NCI-H1092 treated with DMSO at 0.1 percent for 48 hours (cell line): Measurements from ENCODE around the gene FOSB.

Source experiments
- DNase-seq: peaks from one replicate; lab custom pipeline; 2025; lab: John Stamatoyannopoulos, UW

The FOSB gene

DNA sequence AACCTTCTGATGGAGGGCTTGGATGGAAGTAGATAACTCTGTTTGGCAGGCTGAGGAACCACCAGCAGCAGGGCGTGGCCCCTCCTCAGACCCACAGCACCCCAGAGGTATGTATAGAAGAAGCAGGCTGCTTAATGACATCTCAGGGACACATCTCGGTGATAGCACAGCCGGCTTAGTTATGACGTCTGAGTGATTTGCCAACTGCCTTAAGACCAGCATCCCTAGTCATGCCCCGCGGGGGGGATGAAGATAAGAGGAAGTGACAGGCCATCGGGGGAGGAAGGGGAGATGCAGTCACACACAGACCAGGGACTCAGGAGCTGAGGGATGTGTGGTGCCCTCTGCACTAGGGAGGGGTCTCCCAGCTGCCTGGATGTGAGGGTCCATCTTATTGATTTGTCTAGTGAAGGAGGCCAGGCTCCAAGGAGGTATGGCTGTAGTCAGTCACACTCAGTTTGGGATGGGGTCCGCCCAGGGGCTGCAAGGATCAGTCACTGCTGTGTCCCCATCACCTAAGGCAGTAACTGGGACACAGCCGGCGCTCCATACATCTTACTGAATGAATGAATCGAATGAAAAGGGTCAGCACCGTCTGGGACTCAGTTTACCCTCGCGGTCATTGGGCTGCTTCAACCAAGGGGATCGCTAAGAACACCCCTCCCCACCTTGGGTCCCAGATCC is 24.9 kb upstream of the FOSB start:
- no peak for DNase-seq

DNA sequence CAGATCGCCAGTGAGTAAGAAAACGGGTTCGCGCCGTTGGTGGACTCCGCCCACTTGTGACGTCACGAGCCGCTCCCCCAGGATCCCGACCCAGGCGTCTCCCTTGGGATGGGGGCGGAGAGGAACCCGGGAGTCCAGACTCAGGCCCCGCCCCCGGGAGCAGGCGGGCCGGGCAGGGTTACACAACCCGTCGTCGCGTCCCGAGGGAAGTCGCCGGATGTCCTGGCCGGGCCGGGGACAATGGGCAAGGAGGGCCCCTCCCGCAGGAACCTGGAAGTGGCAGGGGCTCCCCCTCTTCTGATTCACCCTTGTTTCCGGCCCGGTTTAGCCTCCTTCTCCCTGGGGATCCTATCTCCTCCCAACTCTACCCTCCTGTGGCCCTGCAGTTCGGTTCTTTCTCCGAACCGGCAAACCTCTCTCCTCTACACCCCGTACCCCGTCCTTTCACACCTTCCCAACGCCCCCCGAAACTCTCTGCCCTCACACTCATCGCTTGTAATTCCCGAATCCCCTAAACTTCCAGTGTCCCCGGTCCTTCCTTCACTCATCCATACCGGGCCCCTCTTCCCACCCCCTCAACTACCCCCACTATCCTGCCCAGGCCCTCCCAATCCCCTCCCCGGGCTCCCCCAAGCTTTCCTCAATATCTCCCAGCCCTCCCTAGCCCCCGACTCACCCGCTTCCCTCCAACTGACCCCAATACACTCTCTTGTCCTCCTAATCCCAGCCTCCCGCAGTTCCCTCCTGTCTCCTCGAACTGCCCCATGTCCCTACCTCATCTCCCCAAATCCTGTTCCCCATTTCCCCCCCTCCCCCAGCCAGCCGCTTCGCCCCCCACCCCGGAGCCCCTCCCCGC is 24.1 kb upstream of the FOSB start:
- no peak for DNase-seq

- DNase-seq, result no peak
These were observed 23.3 kb upstream of the FOSB start for GRCh38 chr19:45444318-45445041.

DNA sequence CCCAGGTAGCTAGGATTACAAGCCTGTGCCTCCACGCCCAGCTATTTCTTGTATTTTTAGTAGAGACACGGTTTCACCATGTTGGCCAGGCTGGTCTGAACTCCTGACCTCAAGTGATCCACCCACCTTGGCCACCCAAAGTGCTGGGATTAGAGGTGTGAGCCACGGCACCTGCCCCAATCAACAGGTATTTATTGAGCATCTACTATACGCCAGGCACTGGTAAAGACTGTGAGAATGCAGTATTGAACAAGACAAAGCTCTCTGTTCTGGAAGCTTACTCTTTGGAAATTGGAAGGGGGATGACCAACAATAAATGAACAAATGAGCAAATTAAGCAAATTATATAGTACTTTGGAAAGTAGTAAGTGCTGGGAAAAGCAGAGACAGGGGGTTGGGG is 22.7 kb upstream of the FOSB start:
- DNase-seq, result no peak

DNA sequence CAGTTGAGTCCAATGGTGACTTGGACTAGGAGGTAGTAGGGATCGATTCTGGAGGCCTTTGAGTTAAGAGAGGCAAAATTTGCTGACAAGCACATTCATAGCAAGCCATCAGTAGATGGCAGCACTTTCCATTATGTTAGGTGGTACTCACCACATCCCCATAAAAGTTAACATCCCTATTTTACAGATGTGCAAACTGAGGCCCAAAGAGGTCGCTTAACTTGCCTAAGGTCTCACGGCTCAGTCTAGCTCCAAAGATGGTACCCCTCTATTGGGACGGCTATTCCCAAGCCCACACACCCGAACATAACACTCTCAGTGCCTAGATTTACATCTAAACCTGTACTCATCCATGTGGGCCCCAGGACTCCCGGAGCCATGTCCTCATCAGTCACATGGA is 21.5 kb upstream of the FOSB start:
- DNase-seq, result peak; percentile 8

DNA sequence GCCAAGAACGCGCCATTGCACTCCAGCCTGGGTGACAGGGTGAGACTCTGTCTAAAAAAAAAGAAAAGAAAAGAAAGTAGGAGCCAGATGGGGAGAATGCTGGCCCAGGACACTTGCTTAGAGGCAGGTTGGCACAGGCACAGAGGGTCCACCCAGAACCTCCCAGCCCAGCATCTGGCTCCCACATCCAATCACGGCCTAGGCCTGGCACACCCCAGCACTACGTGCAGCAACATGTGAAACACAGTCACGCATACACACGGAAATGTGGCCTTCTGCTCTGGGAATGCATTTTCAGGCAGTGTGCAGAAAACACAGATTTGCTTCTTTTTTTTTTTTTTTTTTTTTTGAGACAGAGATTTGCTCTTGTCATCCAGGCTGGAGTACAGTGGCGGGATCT is 20.9 kb upstream of the FOSB start:
- DNase-seq, result no peak

DNA sequence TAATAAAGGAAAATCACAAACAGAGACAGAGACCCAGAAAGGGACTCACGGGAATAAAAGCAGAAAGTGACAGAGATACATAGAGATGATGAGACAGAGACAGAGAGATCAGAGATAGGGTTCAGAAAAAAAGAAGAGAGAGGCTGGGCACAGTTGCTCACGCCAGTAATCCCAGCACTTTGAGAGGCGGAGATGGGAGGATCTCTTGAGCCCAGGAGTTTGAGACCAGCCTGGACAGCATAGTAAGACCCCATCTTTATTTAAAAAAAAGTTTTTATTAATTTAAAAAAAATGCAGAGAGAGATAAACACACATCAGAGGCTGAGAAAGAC is 19.4 kb upstream of the FOSB start:
- no peak for DNase-seq

GRCh38 chr19:45448887-45449299 is 18.9 kb upstream of the FOSB start:
- DNase-seq, result no peak

- DNase-seq, result no peak
These were observed 17.8 kb upstream of the FOSB start for GRCh38 chr19:45450012-45450333.

- DNase-seq, result no peak
These were observed 16.5 kb upstream of the FOSB start for GRCh38 chr19:45451131-45451849.

- no peak for DNase-seq
These were observed 15.9 kb upstream of the FOSB start for GRCh38 chr19:45451850-45452387.

GRCh38 chr19:45455707-45456499 is 11.9 kb upstream of the FOSB start:
- DNase-seq, result peak; percentile 29

GRCh38 chr19:45456500-45456815 is 11.3 kb upstream of the FOSB start:
- no peak for DNase-seq

GRCh38 chr19:45457776-45458175 is 10.0 kb upstream of the FOSB start:
- no peak for DNase-seq

DNA sequence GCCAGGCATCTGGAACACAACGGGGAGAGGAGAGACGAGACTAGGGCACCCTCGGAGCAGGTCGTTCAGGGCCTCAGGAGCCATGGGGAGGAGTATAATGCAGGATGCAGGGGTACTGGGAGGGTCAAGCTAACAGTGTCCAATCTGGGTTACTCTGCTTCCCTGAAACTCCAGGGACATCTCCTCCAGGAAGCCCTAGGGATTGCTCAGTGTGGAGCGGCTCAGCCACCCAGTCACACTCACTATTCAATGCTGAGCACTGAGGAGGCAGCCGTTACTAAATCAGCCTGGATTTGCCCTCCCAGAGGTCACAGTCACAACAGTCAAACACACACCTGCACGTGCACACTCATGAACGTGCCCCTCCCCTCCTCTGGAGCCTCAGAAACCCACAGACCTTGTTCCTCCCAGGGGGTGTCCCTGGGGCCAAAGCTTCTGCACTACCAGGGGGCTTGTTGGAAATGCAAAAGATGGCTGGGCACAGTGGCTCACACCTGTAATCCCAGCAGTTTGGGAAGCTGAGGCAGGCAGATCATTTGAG is 6.9 kb upstream of the FOSB start:
- DNase-seq, result no peak

DNA sequence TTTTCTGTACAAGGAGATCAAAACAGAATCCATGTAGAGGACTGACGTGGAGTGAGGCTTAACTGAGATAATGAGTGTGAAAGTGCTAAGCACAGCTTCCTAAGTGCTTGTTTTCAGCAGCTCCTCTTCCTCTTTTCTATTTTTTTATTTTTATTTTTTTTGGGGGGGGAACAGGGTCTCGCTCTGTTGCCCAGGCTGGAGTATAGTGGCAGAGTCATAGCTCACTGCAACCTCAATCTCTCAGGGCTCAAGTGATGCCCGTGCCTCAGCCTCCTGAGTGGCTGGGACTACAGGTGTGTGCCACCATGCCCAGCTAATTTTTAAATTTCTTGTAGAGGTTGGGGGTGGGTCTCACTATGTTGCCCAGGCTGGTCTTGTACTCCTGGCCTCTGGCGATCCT is 5.6 kb upstream of the FOSB start:
- no peak for DNase-seq

DNA sequence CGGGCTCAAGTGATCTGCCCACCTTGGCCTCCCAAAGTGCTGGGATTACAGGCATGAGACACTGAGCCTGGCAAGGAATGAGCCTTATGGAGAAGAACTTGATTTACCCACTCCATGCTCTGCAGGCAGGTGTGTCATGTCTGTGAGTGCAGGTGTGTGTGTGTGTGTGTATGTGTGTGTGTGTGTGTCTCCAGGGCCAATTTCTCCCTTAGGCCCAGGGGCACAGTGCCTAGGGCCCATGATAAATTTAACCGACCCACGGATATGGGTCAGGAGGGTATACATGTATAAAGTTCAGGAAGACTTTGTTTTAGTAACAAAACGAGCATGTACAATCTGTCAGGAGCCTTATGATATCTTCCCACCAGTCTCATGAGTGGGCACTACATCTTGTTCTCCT is 4.6 kb upstream of the FOSB start:
- DNase-seq, result no peak

DNA sequence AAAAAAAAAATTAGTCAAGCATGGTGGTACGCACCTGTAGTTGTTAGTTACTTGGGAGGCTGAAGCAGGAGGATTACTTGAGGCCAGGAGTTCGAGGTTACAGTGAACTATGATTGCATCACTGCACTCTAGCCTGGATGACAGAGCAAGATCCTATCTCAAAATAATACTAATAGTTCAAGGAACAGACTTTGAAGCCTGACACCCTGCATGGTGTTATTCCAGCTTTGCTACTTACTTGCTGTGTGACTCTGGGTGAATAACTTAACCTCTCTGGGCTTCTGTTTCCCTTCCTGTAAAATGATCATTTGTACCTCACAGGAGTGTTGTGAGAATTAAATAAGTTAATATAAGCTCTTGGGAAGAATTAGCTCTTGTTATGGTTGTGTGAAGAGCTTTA is 3.5 kb upstream of the FOSB start:
- DNase-seq, result no peak

DNA sequence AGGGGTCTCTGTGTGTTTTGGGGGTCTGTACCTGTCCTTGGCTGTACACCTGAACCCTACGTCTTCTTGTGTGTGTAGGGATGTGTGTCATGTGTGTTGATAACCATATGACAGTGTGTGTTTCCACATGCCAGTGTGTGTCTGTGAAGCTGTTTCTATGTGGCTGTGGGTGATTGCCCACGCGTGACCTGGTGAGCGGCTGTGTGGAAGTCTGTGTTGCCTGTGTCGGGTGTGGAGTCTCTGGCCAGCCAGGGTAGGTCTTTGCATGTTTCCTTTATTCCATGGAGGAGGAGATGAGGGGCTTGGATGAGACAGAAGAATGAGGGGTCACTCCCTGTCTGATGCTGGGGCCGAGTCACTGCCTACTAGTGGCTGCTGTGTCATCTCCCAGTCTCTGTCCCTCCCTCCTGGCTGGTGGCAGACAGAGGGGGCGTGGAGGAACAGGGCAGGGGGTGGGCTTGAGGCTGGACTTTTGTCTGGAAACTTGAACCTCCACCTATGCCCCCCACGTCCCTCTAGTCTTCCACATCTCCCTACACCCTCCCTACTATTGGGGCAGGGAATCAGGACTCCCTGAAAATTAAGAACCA is 2.8 kb upstream of the FOSB start:
- DNase-seq, result no peak

DNA sequence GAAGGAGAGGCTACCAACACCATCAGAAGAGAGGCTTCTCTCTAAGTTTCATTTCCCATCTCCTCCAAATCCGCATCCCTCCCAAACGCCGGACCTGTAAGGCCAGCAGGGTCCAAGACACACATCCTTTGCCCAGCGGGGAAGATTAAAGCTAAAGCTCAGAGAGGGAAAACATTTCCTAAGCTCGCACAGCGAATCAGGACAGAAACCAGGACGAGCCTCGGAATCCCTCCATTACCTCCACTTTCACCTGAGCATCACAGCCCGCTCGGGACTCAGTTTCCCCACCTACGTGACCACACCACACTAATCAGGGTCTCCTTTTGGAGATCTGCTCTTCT is 711 bp upstream of the FOSB start:
- DNase-seq, result no peak

GRCh38 chr19:45468159-45468651 is 409 bp downstream of the FOSB start:
- DNase-seq, result no peak
